ENCODE data around the gene ME3.
"Not testable (repeated sequence)": the region's sequence is repeated elsewhere in the genome, so short reads cannot be mapped to it uniquely, and the experiment has no call there.

Gene ME3

DNA sequence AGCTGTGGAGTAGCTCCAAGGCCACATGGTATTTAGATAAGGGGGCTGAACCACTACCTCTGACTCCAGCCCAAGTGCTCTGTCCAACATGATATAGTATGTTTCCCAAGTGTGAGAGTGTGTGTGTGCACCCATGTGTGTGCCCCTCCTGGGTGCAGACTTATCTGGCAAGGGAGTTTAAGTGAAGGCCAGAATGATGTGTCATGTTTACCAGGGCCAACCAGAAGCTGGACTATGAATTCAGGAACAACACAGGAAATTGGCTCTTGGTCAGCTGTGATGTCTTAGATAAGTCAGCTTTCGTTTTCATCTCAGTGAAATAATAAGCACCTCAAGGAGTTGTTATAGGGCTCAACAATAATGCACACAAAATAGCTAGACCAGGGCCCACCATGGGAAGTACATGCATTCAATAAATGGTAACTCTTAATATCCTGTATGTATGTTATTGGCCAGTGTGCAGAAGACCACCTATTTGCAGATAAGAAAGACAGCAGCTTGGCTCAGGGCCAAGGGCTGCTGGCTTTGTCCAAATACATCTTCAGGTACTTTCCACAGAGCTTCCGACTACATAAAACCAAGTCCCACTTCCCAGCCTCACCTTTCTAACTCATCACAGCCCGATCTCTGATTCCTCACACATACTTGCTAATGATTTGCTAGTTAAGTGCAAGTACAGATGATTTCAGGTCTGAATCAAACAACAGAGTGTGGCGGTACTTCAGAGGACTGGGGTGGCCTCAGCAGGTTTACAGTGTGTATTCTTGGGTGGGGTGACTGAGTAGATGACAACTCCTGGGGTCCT lies 120.9 kb downstream of the ME3 start:
- no peak for DNase-seq

- no peak for DNase-seq
Observed at GRCh38 chr11:86550757-86551156, 121.7 kb downstream of the ME3 start.

DNA sequence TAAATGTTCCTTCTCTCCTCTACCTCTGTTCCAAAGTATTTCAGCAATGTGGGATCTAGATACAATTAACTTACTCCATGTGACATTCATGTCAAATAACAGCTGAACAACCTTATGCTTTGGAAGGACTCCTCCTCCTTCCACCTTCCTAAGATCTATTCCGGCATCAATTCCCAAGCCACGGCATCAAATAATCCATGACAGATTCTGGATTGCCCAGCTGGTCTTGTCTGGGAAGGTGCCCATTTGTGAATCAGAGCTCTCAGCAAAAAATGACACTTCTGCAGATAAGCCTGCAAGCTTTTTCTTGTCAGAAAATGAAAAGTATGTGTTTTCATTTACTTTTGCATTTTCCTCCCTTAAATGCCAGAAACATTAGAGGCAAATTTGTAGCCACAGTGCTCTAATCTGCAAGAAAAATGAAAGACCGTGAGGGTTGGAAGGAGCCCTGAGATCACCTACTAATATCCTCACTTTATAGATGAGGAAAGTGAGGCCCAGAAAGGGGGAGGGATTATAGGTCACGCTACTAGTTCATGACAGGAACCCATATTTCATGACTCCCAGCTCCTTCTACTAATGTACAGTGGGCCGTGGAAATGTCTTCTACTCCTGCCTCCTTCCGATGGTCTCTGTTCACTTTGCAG lies 124.0 kb downstream of the ME3 start:
- no peak for DNase-seq

DNA sequence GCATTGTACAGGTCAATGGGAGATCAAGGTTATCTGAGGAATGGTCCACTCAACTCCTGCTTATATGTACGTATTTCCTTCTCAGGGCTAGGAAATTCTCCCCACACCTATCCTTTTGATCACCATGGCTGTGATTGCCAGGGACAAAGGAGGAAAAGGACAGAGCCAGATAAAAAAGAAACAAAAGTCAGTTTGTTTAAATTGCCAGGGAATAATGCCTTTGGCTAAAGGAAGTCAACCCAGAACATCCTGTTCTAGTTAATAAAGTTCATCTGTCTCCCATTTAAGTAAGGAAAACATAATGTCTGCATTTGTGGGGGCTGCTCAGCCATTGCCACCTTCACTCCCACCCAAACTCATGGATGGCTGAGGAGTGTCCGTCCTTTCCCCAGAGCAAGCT lies 124.7 kb downstream of the ME3 start:
- DNase-seq = no peak

GRCh38 chr11:86541299-86541698 lies 131.1 kb downstream of the ME3 start:
- DNase-seq = not testable (repeated sequence)

GRCh38 chr11:86538223-86538548 lies 134.2 kb downstream of the ME3 start:
- no peak for DNase-seq

GRCh38 chr11:86537541-86538222 lies 134.7 kb downstream of the ME3 start:
- no peak for DNase-seq

DNA sequence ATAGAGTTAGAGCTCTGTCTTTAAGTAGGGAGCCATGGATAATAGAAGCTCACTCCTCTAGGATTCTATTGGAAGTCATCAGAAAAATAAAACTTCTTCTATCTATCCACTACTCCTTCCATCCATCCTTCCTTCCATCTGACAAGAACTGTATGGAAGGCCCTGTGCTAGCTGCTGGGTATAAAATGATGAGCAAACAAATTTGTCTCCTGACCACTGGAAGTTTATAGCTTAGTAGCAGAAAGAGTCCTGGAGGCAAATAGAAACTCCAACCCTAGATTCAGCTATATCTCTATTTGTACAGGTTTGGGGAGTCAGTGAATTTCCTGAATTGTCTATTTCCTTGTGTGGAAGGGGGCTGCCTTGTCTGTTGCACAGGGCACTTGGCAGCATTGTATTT lies 136.6 kb downstream of the ME3 start:
- no peak for DNase-seq

- DNase-seq = no peak
Observed at GRCh38 chr11:86524620-86525352, 147.6 kb downstream of the ME3 start.

- no peak for DNase-seq
Observed at GRCh38 chr11:86523738-86524619, 148.4 kb downstream of the ME3 start.

- DNase-seq = not testable (repeated sequence)
Observed at GRCh38 chr11:86522512-86522911, 149.9 kb downstream of the ME3 start.

GRCh38 chr11:86519064-86519911 lies 153.1 kb downstream of the ME3 start:
- DNase-seq = no peak

DNA sequence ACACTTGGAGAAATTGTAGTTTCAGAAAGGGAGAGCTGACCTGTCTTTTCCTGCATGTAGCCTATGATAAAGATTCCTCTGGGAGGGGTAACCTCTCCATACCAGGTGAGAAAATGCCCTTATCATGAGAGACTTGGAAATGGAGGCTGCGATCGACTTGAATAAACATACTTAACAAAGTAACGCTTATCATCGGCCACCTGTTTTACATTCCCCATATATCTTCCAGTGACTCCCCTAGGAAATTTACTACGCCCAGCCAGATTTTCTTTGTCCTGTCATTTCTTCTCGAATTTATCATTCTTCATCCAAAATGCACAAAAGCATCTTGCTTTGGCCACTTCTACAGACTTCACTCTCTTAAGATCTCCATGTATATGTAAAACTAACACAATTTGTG lies 154.2 kb downstream of the ME3 start:
- no peak for DNase-seq

DNA sequence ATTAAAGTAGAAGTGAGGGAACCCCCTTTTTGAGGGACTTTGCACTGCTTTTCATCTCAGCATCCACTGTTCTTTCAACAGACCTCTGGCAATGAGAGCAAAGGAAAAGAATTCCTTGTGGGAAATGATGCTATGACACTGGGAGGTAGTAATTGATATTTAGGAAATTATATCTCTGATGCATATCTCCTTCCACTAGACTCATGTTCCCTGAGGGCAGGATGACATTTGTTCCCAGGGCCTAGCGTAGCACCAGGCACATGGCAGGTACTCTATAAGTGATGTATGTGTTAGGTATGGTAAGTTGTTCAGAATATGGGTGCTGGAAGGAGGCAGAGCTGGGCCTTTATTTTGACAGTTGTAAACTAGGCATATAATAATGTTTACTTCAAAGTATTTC lies 154.9 kb downstream of the ME3 start:
- no peak for DNase-seq

- no peak for DNase-seq
Observed at GRCh38 chr11:86515297-86516094, 156.9 kb downstream of the ME3 start.

GRCh38 chr11:86514453-86514852 lies 158.0 kb downstream of the ME3 start:
- no peak for DNase-seq

DNA sequence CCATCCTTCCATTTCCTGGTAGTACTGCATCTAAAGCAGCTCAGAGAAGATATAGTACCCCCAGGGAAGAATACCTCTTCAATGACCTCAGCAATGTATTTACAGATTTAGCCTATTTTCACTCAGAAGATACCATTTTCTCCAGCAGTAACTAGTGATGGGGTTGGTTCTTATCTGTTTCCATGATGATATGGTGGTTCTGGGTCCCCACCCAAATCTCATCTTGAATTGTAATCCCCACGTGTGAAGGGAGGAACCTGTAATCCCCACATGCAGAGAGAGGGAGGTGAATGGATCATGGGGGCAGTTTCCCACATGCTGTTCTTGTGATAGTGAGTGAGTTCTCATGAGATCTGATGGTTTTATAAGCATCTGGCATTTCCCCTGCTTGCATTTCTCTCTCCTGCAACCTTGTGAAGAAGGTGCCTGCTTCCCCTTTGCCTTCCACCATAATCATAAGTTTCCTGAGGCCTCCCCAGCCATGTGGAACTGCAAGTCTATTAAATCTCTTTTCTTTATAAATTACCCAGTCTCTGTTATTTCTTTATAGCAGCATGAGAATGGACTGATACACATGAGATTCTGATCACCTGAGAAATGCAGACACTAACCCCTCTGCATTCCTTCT lies 158.6 kb downstream of the ME3 start:
- DNase-seq = no peak

GRCh38 chr11:86513138-86513537 lies 159.3 kb downstream of the ME3 start:
- DNase-seq = no peak

DNA sequence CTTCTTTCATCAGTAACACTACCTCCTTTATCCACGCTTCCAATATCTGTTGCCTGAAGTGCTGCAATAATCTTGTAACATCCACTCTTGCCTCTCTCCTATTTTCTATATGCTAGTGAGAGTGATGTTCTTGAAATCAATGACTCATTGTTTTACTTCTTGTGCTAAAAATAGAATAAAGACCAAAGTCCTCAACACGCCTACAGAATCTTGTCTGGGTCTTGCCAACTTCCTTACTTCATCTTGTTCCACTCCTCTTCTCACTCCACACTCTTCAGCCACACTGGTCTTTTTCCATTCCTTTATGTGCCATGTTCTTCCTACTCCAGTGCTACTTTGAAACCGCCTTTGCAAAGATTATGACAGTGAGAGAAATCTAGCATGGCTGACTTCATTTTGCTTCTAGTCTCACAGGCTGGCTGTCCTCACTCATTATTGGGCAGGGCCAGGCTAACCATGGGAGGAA lies 161.3 kb downstream of the ME3 start:
- no peak for DNase-seq

GRCh38 chr11:86510674-86511073 lies 161.7 kb downstream of the ME3 start:
- DNase-seq = no peak

Measured in activated CD4-positive, alpha-beta T cell treated with anti-CD3 and anti-CD28 coated beads, Interleukin-2, amount 50 U/mL, for 4 hours (primary cell).